Dermis blood vessel endothelial cell (primary cell): ENCODE measurements around the gene DECR2. TPM values are rescaled to one million over a fixed set of nuclear protein-coding genes. Genes with fewer than 3 reads are reported as not detected.

Experiments used
- DNase-seq: peaks from one replicate; pipeline ENCODE4 v3.0.0; 2010
- total RNA-seq: library from RNA; depleted of rRNA; stranded (reverse); fragments of >200 nt; gene quantifications from 2 replicates; pipeline ENCODE4 v1.2.3, GENCODE V29; 2014

Gene DECR2
- total RNA-seq, 1 donor from 2014 or later: 13.4 TPM

DNA sequence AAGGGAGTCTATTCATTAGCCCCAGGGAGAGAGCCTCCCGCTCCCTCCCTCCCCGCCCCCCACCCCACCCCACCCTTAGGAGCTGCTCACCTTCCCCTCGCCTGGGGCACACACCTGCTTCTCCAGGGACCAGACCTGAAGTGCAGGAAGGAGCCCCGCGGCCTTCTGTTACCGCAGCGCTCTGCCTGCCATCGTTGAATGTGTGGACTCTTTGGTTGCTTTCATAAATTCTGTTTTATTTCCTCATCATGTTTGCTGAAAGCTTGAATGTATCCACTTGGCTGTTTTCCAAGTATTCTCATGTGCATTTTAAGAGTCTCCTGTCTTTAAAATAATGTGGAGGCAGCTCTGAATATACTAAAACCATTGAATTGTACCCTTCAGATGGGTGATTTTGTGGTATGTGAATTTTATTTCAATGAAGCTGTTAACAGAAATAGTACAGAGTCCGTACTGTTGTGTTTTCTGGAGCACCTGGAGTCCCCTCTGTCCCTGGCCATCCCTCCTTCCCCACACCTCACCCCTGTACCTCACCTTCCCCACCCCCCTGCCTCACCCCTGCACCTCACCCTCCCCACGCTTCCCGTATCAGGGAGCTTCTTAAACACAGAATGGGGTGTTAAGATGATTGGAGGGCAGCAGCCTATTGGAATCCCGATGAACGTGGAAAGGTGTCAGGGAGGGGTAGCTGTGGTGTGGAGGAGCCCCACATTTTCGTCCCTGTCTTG, 49.3 kb downstream of the DECR2 start:
- DNase-seq: no peak

- DNase-seq: no peak
Observed at GRCh38 chr16:454397-454940, 52.8 kb downstream of the DECR2 start.

DNA sequence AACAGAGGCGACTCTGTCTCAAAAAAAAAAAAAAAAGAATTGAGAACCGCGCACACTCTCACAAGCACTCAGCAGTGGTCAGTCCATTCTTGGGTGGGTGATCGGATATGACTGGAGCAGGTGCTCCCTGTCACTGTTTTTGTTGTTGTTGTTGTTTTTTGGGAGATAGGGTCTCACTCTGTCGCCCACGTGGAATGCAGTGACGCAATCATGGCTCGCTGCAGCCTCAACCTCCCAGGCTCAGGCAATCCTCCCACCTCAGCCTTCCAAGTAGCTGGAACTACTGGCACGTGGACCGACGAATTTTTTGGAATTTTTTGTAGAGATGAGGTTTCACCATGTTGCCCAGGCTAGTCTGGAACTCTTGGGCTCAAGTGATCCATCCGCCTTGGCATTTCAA, 53.8 kb downstream of the DECR2 start:
- DNase-seq: no peak

DNA sequence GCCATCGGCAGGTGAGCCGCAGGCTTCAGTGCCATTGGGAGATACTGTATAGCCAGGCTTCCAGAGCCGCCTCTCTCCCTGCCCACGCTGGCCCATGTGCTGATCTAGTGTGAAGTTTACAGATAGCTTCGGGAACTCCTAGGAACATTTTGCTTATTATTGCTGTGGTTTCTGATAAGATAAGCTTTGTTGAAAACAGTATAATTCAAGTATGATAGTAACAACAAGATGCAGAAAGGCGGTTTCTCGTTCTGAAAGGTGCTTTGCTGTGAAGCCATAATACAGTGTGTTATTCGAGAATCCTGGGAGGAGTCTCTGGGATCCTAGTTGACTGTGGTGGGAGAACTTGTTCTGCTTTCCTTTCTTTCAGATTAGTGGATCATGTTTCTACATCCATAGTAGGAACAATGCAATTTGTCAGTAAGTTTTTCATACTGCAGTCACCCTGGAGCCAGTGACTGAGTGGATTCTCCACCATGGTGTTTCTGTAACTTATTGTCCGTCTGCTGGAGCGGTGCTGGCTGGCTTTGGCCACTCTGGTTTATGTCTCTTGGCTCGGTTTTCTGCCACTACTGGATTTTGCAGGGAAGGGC, 55.3 kb downstream of the DECR2 start:
- peak; percentile 44 for DNase-seq

GRCh38 chr16:457732-458400, 56.2 kb downstream of the DECR2 start:
- peak; percentile 96 for DNase-seq

DNA sequence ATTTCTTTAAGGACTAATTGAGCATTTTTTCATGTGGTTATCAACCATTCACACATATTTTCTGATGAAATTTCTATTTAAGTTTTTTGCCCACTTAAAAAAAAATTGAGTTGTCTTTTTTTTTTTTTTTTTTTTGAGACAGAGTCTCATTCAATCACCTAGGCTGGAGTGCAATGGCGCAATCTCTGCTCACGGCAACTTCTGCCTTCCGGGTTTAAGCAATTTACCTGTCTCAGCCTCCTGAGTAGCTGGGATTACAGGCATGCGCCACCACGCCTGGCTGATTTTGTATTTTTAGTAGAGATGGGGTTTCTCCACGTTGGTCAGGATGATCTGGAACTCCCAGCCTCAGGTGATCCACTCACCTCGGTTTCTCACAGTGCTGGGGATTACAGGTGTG, 58.1 kb downstream of the DECR2 start:
- DNase-seq: no peak

GRCh38 chr16:460787-461186, 59.1 kb downstream of the DECR2 start:
- DNase-seq: no peak

Other genes starting within 250 kb of the DECR2 start
- gene HBZ, start 249.2 kb upstream of the DECR2 start, total RNA-seq: not detected in 2 replicates
- not detected in 2 replicates for gene HBM, start 235.9 kb upstream of the DECR2 start, total RNA-seq
- 0.42 TPM in 1 of 2 replicates, not detected in the other for gene HBA2, start 229.0 kb upstream of the DECR2 start, total RNA-seq
- gene HBA1, start 225.2 kb upstream of the DECR2 start, total RNA-seq: not detected in 2 replicates
- 0.34 TPM in 1 of 2 replicates, not detected in the other for gene HBQ1, start 221.4 kb upstream of the DECR2 start, total RNA-seq
- gene LUC7L, start 172.4 kb upstream of the DECR2 start, total RNA-seq: 30.9 and 55.5 TPM in 2 replicates
- 59.2 and 76.1 TPM in 2 replicates for gene FAM234A, start 167.1 kb upstream of the DECR2 start, total RNA-seq
- 0.19 and 0.68 TPM in 2 replicates for gene RGS11, start 125.9 kb upstream of the DECR2 start, total RNA-seq
- gene ARHGDIG, start 121.3 kb upstream of the DECR2 start, total RNA-seq: 1.2 TPM in 1 of 2 replicates, not detected in the other
- gene PDIA2, start 118.7 kb upstream of the DECR2 start, total RNA-seq: 0.34 TPM in 1 of 2 replicates, not detected in the other
- gene AXIN1, start 49.2 kb upstream of the DECR2 start, total RNA-seq: 28.2 and 31.9 TPM in 2 replicates
- 85.9 and 103 TPM in 2 replicates for gene MRPL28, start 31.3 kb upstream of the DECR2 start, total RNA-seq
- 98.2 and 132 TPM in 2 replicates for gene PGAP6, start 19.9 kb upstream of the DECR2 start, total RNA-seq
- 42.2 and 55.7 TPM in 2 replicates for gene NME4, start 4.7 kb upstream of the DECR2 start, total RNA-seq
- gene RAB11FIP3, start 23.8 kb downstream of the DECR2 start, total RNA-seq: 34.9 and 46.8 TPM in 2 replicates
- gene CAPN15, start 125.8 kb downstream of the DECR2 start, total RNA-seq: 50.5 and 83.4 TPM in 2 replicates
- gene PRR35, start 158.5 kb downstream of the DECR2 start, total RNA-seq: not detected in 2 replicates
- 1.9 and 2.7 TPM in 2 replicates for gene NHLRC4, start 165.1 kb downstream of the DECR2 start, total RNA-seq
- gene PIGQ, start 168.1 kb downstream of the DECR2 start, total RNA-seq: 25.4 and 32.2 TPM in 2 replicates
- gene RAB40C, start 188.2 kb downstream of the DECR2 start, total RNA-seq: 13.3 and 14.1 TPM in 2 replicates
- gene WFIKKN1, start 229.1 kb downstream of the DECR2 start, total RNA-seq: 0.14 and 0.17 TPM in 2 replicates
- gene METTL26, start 234.4 kb downstream of the DECR2 start, total RNA-seq: 76.4 and 83.6 TPM in 2 replicates
- gene MCRIP2, start 239.9 kb downstream of the DECR2 start, total RNA-seq: 11.2 and 12.6 TPM in 2 replicates
- gene WDR90, start 247.5 kb downstream of the DECR2 start, total RNA-seq: 10.7 and 15.1 TPM in 2 replicates